ENCODE data around the gene MAP3K3. TPM values are rescaled to one million over a fixed set of nuclear protein-coding genes. Genes with fewer than 3 reads are reported as not detected.

MAP3K3 gene
- 100 to 1,000 TPM in 1 of 4 donors, 10 to 100 TPM in 3; 62.8 to 107 (median 71.7) TPM for total RNA-seq

- peak within 1 kb of the TSS; percentile 77 to 96 (median 90) for H3K27ac ChIP-seq
- WGBS, 2 donors, result 0 to 1% methylated on average over 44 to 50 of the region's 75 CpGs
- no peaks in the 10 kb centered on the region for H3K27me3 ChIP-seq
- H3K9me3 ChIP-seq, result no peaks in the 10 kb centered on the region
- peaks cover 0 to 43% (median 30%) of the 10 kb centered on the region in 4 donors for H3K4me1 ChIP-seq
- peak within 1 kb of the TSS; percentile 73 to 92 (median 82) for H3K4me3 ChIP-seq
- H3K36me3 ChIP-seq, result no peaks in the 10 kb centered on the region
- TF ChIP-seq, protein P1, sequence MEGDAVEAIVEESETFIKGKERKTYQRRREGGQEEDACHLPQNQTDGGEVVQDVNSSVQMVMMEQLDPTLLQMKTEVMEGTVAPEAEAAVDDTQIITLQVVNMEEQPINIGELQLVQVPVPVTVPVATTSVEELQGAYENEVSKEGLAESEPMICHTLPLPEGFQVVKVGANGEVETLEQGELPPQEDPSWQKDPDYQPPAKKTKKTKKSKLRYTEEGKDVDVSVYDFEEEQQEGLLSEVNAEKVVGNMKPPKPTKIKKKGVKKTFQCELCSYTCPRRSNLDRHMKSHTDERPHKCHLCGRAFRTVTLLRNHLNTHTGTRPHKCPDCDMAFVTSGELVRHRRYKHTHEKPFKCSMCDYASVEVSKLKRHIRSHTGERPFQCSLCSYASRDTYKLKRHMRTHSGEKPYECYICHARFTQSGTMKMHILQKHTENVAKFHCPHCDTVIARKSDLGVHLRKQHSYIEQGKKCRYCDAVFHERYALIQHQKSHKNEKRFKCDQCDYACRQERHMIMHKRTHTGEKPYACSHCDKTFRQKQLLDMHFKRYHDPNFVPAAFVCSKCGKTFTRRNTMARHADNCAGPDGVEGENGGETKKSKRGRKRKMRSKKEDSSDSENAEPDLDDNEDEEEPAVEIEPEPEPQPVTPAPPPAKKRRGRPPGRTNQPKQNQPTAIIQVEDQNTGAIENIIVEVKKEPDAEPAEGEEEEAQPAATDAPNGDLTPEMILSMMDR (IDR thresholded peaks at IDR 0.05), result peak; percentile 21 to 64 (median 36)
- TF ChIP-seq POLR2A (IDR thresholded peaks at IDR 0.05), result peak; percentile 63 to 81
- TF ChIP-seq EP300 (IDR thresholded peaks at IDR 0.05), result peak in 1 of 2 donors; percentile 88
- peak; percentile 98 to 99 for DNase-seq (ENCODE audit: low spot score in 2 of 2)
Observed at GRCh38 chr17:63621684-63622573, at the start of gene MAP3K3. Gene MAP3K3 (plus strand): TSS chr17:63622417. CDS start chr17:63622760, 343 bp downstream.

GRCh38 chr17:63573634-63574033, 48.6 kb upstream of the MAP3K3 start:
- Histone ChIP-seq H3K4me3 (no peak overlapping the region), H3K27ac (no peak overlapping the region), H3K36me3 (peaks cover 0 to 4% (median 0%) of the 10 kb centered on the region in 3 donors), H3K27me3 (no peaks in the 10 kb centered on the region), H3K9me3 (no peaks in the 10 kb centered on the region), H3K4me1 (peaks cover 0 to 4% (median 0%) of the 10 kb centered on the region in 4 donors)
- 79% methylated on average over 5 of the region's 5 CpGs for WGBS, 2 donors
- TF ChIP-seq, protein P1 (IDR thresholded peaks at IDR 0.05), result peak in 2 of 5 experiments; percentile 9 to 16
- TF ChIP-seq EP300 (IDR thresholded peaks at IDR 0.05), result no peak
- no peak for TF ChIP-seq POLR2A (IDR thresholded peaks at IDR 0.05)
- DNase-seq (ENCODE audit: low spot score in 2 of 2), result no peak

DNA sequence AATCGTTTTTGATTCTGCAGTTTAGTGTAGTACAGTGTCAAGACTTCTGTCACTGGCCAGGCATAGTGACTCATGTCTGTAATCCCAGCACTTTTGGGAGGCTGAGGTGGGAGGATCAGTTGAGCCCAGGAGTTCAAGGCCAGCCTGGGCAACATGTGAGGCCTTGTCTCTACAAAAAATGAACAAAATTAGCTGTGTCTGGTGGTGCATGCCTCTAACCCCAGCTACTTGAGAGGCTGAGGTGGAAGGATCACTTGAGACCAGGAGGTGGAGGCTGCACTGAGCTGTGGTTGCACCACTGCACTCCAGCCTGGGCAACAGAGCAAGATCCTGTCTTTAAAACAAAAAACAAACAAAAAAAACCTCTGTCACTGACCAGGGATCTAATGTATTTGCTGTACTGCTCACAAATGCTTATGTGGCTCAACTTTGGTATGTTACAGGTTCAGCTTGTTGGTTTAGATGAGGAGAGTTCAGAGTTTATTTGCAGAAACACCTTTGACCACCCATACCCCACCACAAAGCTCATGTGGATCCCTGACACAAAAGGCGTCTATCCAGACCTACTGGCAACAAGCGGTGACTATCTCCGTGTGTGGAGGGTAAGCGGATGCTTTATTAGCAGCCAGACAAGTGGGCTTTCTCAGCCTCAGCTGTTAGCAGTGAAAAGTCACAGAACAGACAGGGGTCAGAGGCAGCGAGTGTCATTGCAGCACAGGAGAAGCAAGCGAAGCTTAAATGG, 44.0 kb upstream of the MAP3K3 start:
- no peak overlapping the region for H3K4me3 ChIP-seq
- H3K9me3 ChIP-seq, result no peaks in the 10 kb centered on the region
- TF ChIP-seq POLR2A (IDR thresholded peaks at IDR 0.05) (no peak), EP300 (IDR thresholded peaks at IDR 0.05) (no peak)
- H3K27ac ChIP-seq, result no peak overlapping the region
- peaks cover 0 to 46% (median 0%) of the 10 kb centered on the region in 3 donors for H3K36me3 ChIP-seq
- no peaks in the 10 kb centered on the region for H3K4me1 ChIP-seq
- no peaks in the 10 kb centered on the region for H3K27me3 ChIP-seq
- WGBS, 2 donors, result 75 to 76% methylated on average over 7 of the region's 7 CpGs
- DNase-seq (ENCODE audit: low spot score in 2 of 2), result no peak

- DNase-seq (ENCODE audit: low spot score in 2 of 2), result no peak
- Histone ChIP-seq H3K36me3 (peaks cover 0 to 52% (median 4%) of the 10 kb centered on the region in 3 donors), H3K4me1 (no peaks in the 10 kb centered on the region), H3K27ac (no peak overlapping the region), H3K27me3 (no peaks in the 10 kb centered on the region), H3K4me3 (no peak overlapping the region), H3K9me3 (no peaks in the 10 kb centered on the region)
- WGBS, 2 donors, result 76 to 79% methylated on average over 5 of the region's 5 CpGs
- no peak for TF ChIP-seq POLR2A (IDR thresholded peaks at IDR 0.05)
- TF ChIP-seq EP300 (IDR thresholded peaks at IDR 0.05), result no peak
- TF ChIP-seq, protein P1 (IDR thresholded peaks at IDR 0.05), result no peak
Observed at GRCh38 chr17:63578769-63579111, 43.5 kb upstream of the MAP3K3 start.

DNA sequence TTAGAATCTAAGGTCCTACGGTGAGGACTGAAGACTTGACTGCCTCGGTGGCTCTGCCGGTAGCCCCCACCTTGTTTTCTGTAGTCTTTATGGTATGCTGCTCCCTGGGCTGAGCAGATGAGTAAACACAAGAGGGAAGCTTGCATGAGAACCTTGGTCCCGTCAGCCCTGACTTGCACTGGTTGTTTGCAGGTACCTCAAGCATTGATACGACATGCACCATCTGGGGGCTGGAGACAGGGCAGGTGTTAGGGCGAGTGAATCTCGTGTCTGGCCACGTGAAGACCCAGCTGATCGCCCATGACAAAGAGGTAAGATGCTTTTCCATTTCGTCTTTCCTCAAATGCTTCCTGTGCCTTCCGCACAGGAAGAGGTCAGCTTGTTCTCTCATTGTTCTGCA, 42.6 kb upstream of the MAP3K3 start:
- TF ChIP-seq POLR2A (IDR thresholded peaks at IDR 0.05), result no peak
- TF ChIP-seq EP300 (IDR thresholded peaks at IDR 0.05), result no peak
- TF ChIP-seq, protein P1 (IDR thresholded peaks at IDR 0.05), result no peak
- no peaks in the 10 kb centered on the region for H3K9me3 ChIP-seq
- no peak overlapping the region for H3K4me3 ChIP-seq
- no peak overlapping the region for H3K27ac ChIP-seq
- H3K4me1 ChIP-seq, result no peaks in the 10 kb centered on the region
- no peaks in the 10 kb centered on the region for H3K27me3 ChIP-seq
- DNase-seq (ENCODE audit: low spot score in 2 of 2), result no peak
- H3K36me3 ChIP-seq, result peaks cover 0 to 60% (median 4%) of the 10 kb centered on the region in 3 donors
- 75 to 79% methylated on average over 11 of the region's 11 CpGs for WGBS, 2 donors

Measured in tibial nerve (tissue), 4 donors.